AG04449 (cell line): ENCODE measurements around the gene LRP1B.

Experiments
- CTCF ChIA-PET: fragments of 350-600 bp; formaldehyde crosslinking; extraction: SDS; loops from one replicate; lab custom pipeline; 2021; ENCODE audit warnings: antibody characterized with exemption; lab: Yijun Ruan, JAX
- POLR2A ChIA-PET: fragments of 400-600, 350-600 bp; formaldehyde crosslinking; extraction: SDS; loops from one replicate; lab custom pipeline; 2020; ENCODE audit warnings: antibody characterized with exemption, inconsistent platforms; lab: Yijun Ruan, JAX
- DNase-seq: peaks from one replicate; pipeline ENCODE4 v3.0.0-alpha.2; 2010; ENCODE audit warnings: low read depth, low spot score
- H3K4me3 ChIP-seq: 2 replicates; pipeline ENCODE4 v1.5.1; 2011; ENCODE audit warnings: low read depth, mild to moderate bottlenecking, control low read depth, low read length
- CTCF ChIP-seq: IDR thresholded peaks from one replicate; pipeline ENCODE4 v1.5.1; 2011; ENCODE audit warnings: mild to moderate bottlenecking, moderate library complexity, low read length, control low read depth, inconsistent platforms; ENCODE audit not compliant: insufficient read depth; ENCODE audit errors: missing control alignments

LRP1B gene

GRCh38 chr2:141534666-141535362 is 596.0 kb downstream of the LRP1B start:
- no peak for TF ChIP-seq CTCF
- no peak for DNase-seq
- POLR2A ChIA-PET: no interaction called here
- CTCF ChIA-PET: no interaction called here
- H3K4me3 ChIP-seq: no peak overlapping the region

- no peak overlapping the region for H3K4me3 ChIP-seq
- no peak for DNase-seq
- ChIA-PET CTCF (no interaction called here), POLR2A (no interaction called here)
- no peak for TF ChIP-seq CTCF
Measured at GRCh38 chr2:141529659-141530058, 601.2 kb downstream of the LRP1B start.

- no peak for TF ChIP-seq CTCF
- POLR2A ChIA-PET: no interaction called here
- CTCF ChIA-PET: interaction anchor here (1.0 kb wide), 1 partner anchor 26 kb away, joined by 3 read pairs; no protein-coding TSS in a partner anchor
- DNase-seq: no peak
- no peak overlapping the region for H3K4me3 ChIP-seq
Measured at GRCh38 chr2:141528990-141529389, 601.8 kb downstream of the LRP1B start.

GRCh38 chr2:141526760-141527159 is 604.1 kb downstream of the LRP1B start:
- no peak for DNase-seq
- ChIA-PET CTCF (interaction anchor here (0.8 kb wide), 1 partner anchor 9 kb away, joined by 3 read pairs; no protein-coding TSS in a partner anchor), POLR2A (no interaction called here)
- H3K4me3 ChIP-seq: no peak overlapping the region
- no peak for TF ChIP-seq CTCF

- TF ChIP-seq CTCF: no peak
- CTCF ChIA-PET: no interaction called here
- POLR2A ChIA-PET: no interaction called here
Measured at GRCh38 chr2:141524777-141525176, 606.0 kb downstream of the LRP1B start.

GRCh38 chr2:141523199-141523598 is 607.6 kb downstream of the LRP1B start:
- POLR2A ChIA-PET: no interaction called here
- TF ChIP-seq CTCF: no peak
- CTCF ChIA-PET: no interaction called here

More at GRCh38 chr2:141524777-141525176, 606.0 kb downstream of the LRP1B start:
- no peak overlapping the region for H3K4me3 ChIP-seq
- DNase-seq: no peak

More at GRCh38 chr2:141523199-141523598, 607.6 kb downstream of the LRP1B start:
- no peak for DNase-seq
- no peak overlapping the region for H3K4me3 ChIP-seq
